ENCODE results near the gene CTSD. TPM values are rescaled to one million over a fixed set of nuclear protein-coding genes. Genes with fewer than 3 reads are reported as not detected.

Gene CTSD
- total RNA-seq, 1 experiment from 2014 or later = 158 TPM

DNA sequence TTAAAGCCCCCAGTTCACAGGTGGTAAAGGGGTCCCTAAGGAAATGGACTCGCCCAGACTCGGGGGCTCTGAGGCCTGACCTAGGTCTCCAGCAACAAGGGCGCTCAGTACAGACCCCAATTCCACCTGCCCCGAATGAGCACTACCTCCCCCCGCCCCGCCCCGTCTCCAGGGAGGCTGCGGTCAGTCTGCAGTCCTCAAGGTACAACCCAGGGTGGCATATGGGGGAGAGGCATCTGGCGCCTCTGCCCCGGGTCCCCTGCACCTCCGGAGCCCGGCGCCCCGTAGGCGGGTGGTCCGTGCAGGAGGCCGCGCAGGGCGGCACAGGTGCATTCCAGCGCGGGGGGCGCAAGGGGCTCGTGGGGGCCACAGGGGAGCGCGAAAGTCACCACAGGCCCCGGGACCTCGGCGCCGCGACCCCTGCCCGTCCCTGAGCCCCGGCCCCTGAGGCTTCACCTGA is 361 bp downstream of the CTSD start:
- Histone ChIP-seq H3T11ph (ENCODE audit: low read length) (no peak overlapping the region), H2BK20ac (ENCODE audit: low read depth, low read length, poor library complexity, severe bottlenecking) (no peak overlapping the region), H3K4me1 (ENCODE audit: insufficient read depth, low read length) (peaks cover 3% of the 10 kb centered on the region; the same call in 1 of the 2 replicates), H3K9ac (ENCODE audit: extremely low read depth, insufficient read length, low read length) (peak overlapping the region; percentile 18), H3K18ac (ENCODE audit: insufficient read length, low read depth, low read length) (no peak overlapping the region), H3K27me3 (ENCODE audit: insufficient read depth, low read length) (no peaks in the 10 kb centered on the region), H3K79me1 (ENCODE audit: insufficient read depth, low read depth, low read length, poor library complexity, severe bottlenecking) (peaks cover 9% of the 10 kb centered on the region), H3K56ac (ENCODE audit: insufficient read length, low read depth, low read length) (no peak overlapping the region), H4K20me1 (ENCODE audit: control insufficient read depth, insufficient read depth, insufficient read length) (no peaks in the 10 kb centered on the region), H4K8ac (replicated peaks; ENCODE audit: insufficient read length, low read depth, low read length) (no peak overlapping the region), H3K14ac (ENCODE audit: insufficient read depth, low read length) (no peak overlapping the region; the same call in none of the 2 replicates), H3K9me3 (ENCODE audit: control insufficient read depth, low read depth, low read length) (no peaks in the 10 kb centered on the region), H4K5ac (ENCODE audit: insufficient read length, low read depth, low read length) (no peak overlapping the region), H3K4me2 (ENCODE audit: insufficient read depth, insufficient read length, low read length) (peak overlapping the region; percentile 32), H2AFZ (ENCODE audit: low read length) (no peak overlapping the region), H3K27ac (ENCODE audit: insufficient read length, low read depth, low read length) (no peak overlapping the region), H3K4ac (ENCODE audit: low read depth, low read length) (no peak overlapping the region), H2BK12ac (ENCODE audit: insufficient read length, low read depth, low read length) (no peak overlapping the region), H2BK5ac (ENCODE audit: insufficient read length, low read length) (no peak overlapping the region), H4K91ac (ENCODE audit: insufficient read length, low read depth, low read length) (no peak overlapping the region), H3K79me2 (ENCODE audit: insufficient read depth, low read length) (no peaks in the 10 kb centered on the region; the same call in 1 of the 2 replicates), H3K23ac (ENCODE audit: insufficient read length, low read depth, low read length) (no peak overlapping the region), H2AK5ac (ENCODE audit: insufficient read length, low read length) (no peak overlapping the region), H3K23me2 (ENCODE audit: insufficient read length, low read depth, low read length, poor library complexity, severe bottlenecking) (peaks cover 10% of the 10 kb centered on the region), H2BK15ac (ENCODE audit: low read depth, low read length) (no peak overlapping the region), H2BK120ac (ENCODE audit: low read depth, low read length, poor library complexity, severe bottlenecking) (no peak overlapping the region)
- H3K27me3 Mint-ChIP-seq (ENCODE audit: low read depth) = peaks cover 3% of the 10 kb centered on the region; the same call in 1 of the 2 replicates
- peak overlapping the region; percentile 71 to 82 for H3K4me3 Mint-ChIP-seq
- no CpG with 5 or more reads among the region's 32 CpGs for WGBS (ENCODE audit: extremely low coverage, insufficient read length, low lambda C conversion rate)
- DNase-seq = no peak
- H3K27ac Mint-ChIP-seq = no peak overlapping the region
- no peaks in the 10 kb centered on the region for H3K9me3 Mint-ChIP-seq
- TF ChIP-seq, protein P1, sequence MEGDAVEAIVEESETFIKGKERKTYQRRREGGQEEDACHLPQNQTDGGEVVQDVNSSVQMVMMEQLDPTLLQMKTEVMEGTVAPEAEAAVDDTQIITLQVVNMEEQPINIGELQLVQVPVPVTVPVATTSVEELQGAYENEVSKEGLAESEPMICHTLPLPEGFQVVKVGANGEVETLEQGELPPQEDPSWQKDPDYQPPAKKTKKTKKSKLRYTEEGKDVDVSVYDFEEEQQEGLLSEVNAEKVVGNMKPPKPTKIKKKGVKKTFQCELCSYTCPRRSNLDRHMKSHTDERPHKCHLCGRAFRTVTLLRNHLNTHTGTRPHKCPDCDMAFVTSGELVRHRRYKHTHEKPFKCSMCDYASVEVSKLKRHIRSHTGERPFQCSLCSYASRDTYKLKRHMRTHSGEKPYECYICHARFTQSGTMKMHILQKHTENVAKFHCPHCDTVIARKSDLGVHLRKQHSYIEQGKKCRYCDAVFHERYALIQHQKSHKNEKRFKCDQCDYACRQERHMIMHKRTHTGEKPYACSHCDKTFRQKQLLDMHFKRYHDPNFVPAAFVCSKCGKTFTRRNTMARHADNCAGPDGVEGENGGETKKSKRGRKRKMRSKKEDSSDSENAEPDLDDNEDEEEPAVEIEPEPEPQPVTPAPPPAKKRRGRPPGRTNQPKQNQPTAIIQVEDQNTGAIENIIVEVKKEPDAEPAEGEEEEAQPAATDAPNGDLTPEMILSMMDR (conservative IDR thresholded peaks at IDR 0.05) = no peak
- peaks cover 0 to 4% (median 0%) of the 10 kb centered on the region in 3 experiments; a peak in 4 of 7 replicates for H3K36me3 Mint-ChIP-seq (ENCODE audit: insufficient read depth in 1 of 3, low read depth in 3 of 3)
- peaks cover 2 to 4% of the 10 kb centered on the region in 2 experiments; a peak in 3 of 4 replicates for H3K4me1 Mint-ChIP-seq
